ENCODE results near the gene TMEM218.

TMEM218 gene

GRCh38 chr11:125075900-125076317, 35.5 kb downstream of the TMEM218 start:
- Histone ChIP-seq H2AK5ac (ENCODE audit: low read length) (no peak overlapping the region), H3K4ac (ENCODE audit: low read depth, low read length) (no peak overlapping the region), H4K12ac (ENCODE audit: low read depth, low read length) (no peak overlapping the region), H2BK120ac (ENCODE audit: insufficient read depth, low read length, poor library complexity) (no peak overlapping the region), H3K18ac (ENCODE audit: low read length) (no peak overlapping the region), H3K4me2 (ENCODE audit: low read length) (no peak overlapping the region), H3K4me3 (ENCODE audit: low read depth, low read length) (no peak overlapping the region), H3K9ac (ENCODE audit: low read length) (no peak overlapping the region), H3K36me3 (ENCODE audit: control insufficient read depth in 1 of 2, insufficient read depth in 2 of 2, low read length in 2 of 2) (no peaks in the 10 kb centered on the region), H2AFZ (ENCODE audit: insufficient read depth, low read length, poor library complexity) (no peak overlapping the region), H3K27ac (ENCODE audit: low read depth, low read length) (no peak overlapping the region), H3K14ac (ENCODE audit: low read length) (no peak overlapping the region), H3K79me2 (ENCODE audit: control insufficient read depth, insufficient read depth, low read length, poor library complexity) (no peaks in the 10 kb centered on the region), H4K8ac (ENCODE audit: low read depth, low read length) (no peak overlapping the region), H2BK5ac (ENCODE audit: low read depth, low read length, poor library complexity) (no peak overlapping the region), H3K23ac (ENCODE audit: low read length) (no peak overlapping the region), H3K9me3 (ENCODE audit: insufficient read depth, low read depth, low read length) (no peaks in the 10 kb centered on the region), H4K91ac (ENCODE audit: low read depth, low read length) (no peak overlapping the region), H3K79me1 (ENCODE audit: low read length) (no peaks in the 10 kb centered on the region), H3K4me1 (ENCODE audit: control insufficient read depth in 1 of 2, insufficient read depth in 2 of 2, low read length in 2 of 2) (peaks cover 8% of the 10 kb centered on the region in 2 experiments), H2BK12ac (ENCODE audit: low read length) (no peak overlapping the region), H3K27me3 (ENCODE audit: insufficient read depth, low read length) (no peaks in the 10 kb centered on the region)
- WGBS (ENCODE audit: extremely low coverage, insufficient coverage, insufficient read length): no CpG with 5 or more reads among the region's 11 CpGs
- no peak for DNase-seq

GRCh38 chr11:125075242-125075625, 36.2 kb downstream of the TMEM218 start:
- Histone ChIP-seq H3K4me1 (ENCODE audit: control insufficient read depth in 1 of 2, insufficient read depth in 2 of 2, low read length in 2 of 2) (peaks cover 8 to 12% of the 10 kb centered on the region in 2 experiments), H3K79me1 (ENCODE audit: low read length) (no peaks in the 10 kb centered on the region), H2BK5ac (ENCODE audit: low read depth, low read length, poor library complexity) (no peak overlapping the region), H4K91ac (ENCODE audit: low read depth, low read length) (no peak overlapping the region), H3K79me2 (ENCODE audit: control insufficient read depth, insufficient read depth, low read length, poor library complexity) (no peaks in the 10 kb centered on the region), H3K18ac (ENCODE audit: low read length) (no peak overlapping the region), H2BK120ac (ENCODE audit: insufficient read depth, low read length, poor library complexity) (no peak overlapping the region), H3K4me2 (ENCODE audit: low read length) (no peak overlapping the region), H3K23ac (ENCODE audit: low read length) (no peak overlapping the region), H2AFZ (ENCODE audit: insufficient read depth, low read length, poor library complexity) (no peak overlapping the region), H3K4ac (ENCODE audit: low read depth, low read length) (no peak overlapping the region), H3K4me3 (ENCODE audit: low read depth, low read length) (no peak overlapping the region), H3K9me3 (ENCODE audit: insufficient read depth, low read depth, low read length) (no peaks in the 10 kb centered on the region), H3K27ac (ENCODE audit: low read depth, low read length) (no peak overlapping the region), H2BK12ac (ENCODE audit: low read length) (no peak overlapping the region), H4K12ac (ENCODE audit: low read depth, low read length) (no peak overlapping the region), H3K9ac (ENCODE audit: low read length) (no peak overlapping the region), H3K14ac (ENCODE audit: low read length) (no peak overlapping the region), H4K8ac (ENCODE audit: low read depth, low read length) (no peak overlapping the region), H2AK5ac (ENCODE audit: low read length) (no peak overlapping the region), H3K36me3 (ENCODE audit: control insufficient read depth in 1 of 2, insufficient read depth in 2 of 2, low read length in 2 of 2) (no peaks in the 10 kb centered on the region), H3K27me3 (ENCODE audit: insufficient read depth, low read length) (no peaks in the 10 kb centered on the region)
- no peak for DNase-seq
- no CpG with 5 or more reads among the region's 7 CpGs for WGBS (ENCODE audit: extremely low coverage, insufficient coverage, insufficient read length)

- no peaks in the 10 kb centered on the region for H3K79me2 ChIP-seq (ENCODE audit: control insufficient read depth, insufficient read depth, low read length, poor library complexity)
- no peaks in the 10 kb centered on the region for H3K36me3 ChIP-seq (ENCODE audit: control insufficient read depth in 1 of 2, insufficient read depth in 2 of 2, low read length in 2 of 2)
- H3K4ac ChIP-seq (ENCODE audit: low read depth, low read length): no peak overlapping the region
- no peaks in the 10 kb centered on the region for H3K9me3 ChIP-seq (ENCODE audit: insufficient read depth, low read depth, low read length)
- H3K4me1 ChIP-seq (ENCODE audit: control insufficient read depth in 1 of 2, insufficient read depth in 2 of 2, low read length in 2 of 2): peaks cover 8 to 14% of the 10 kb centered on the region in 2 experiments
- no peak overlapping the region for H3K14ac ChIP-seq (ENCODE audit: low read length)
- H2BK12ac ChIP-seq (ENCODE audit: low read length): no peak overlapping the region
- H3K4me2 ChIP-seq (ENCODE audit: low read length): no peak overlapping the region
- no peak overlapping the region for H4K12ac ChIP-seq (ENCODE audit: low read depth, low read length)
- no peak overlapping the region for H3K9ac ChIP-seq (ENCODE audit: low read length)
- no peak overlapping the region for H3K27ac ChIP-seq (ENCODE audit: low read depth, low read length)
- no peaks in the 10 kb centered on the region for H3K79me1 ChIP-seq (ENCODE audit: low read length)
- no peak overlapping the region for H2AK5ac ChIP-seq (ENCODE audit: low read length)
- DNase-seq: no peak
- no peak overlapping the region for H3K18ac ChIP-seq (ENCODE audit: low read length)
- H4K91ac ChIP-seq (ENCODE audit: low read depth, low read length): no peak overlapping the region
- H3K27me3 ChIP-seq (ENCODE audit: insufficient read depth, low read length): no peaks in the 10 kb centered on the region
- no peak overlapping the region for H2BK120ac ChIP-seq (ENCODE audit: insufficient read depth, low read length, poor library complexity)
- no peak overlapping the region for H3K23ac ChIP-seq (ENCODE audit: low read length)
- H2AFZ ChIP-seq (ENCODE audit: insufficient read depth, low read length, poor library complexity): no peak overlapping the region
- H2BK5ac ChIP-seq (ENCODE audit: low read depth, low read length, poor library complexity): no peak overlapping the region
- no CpG with 5 or more reads among the region's 11 CpGs for WGBS (ENCODE audit: extremely low coverage, insufficient coverage, insufficient read length)
- no peak overlapping the region for H4K8ac ChIP-seq (ENCODE audit: low read depth, low read length)
- H3K4me3 ChIP-seq (ENCODE audit: low read depth, low read length): no peak overlapping the region
Observed at GRCh38 chr11:125074511-125075241, 36.8 kb downstream of the TMEM218 start.

GRCh38 chr11:125073616-125074483, 37.6 kb downstream of the TMEM218 start:
- H4K12ac ChIP-seq (ENCODE audit: low read depth, low read length): no peak overlapping the region
- H3K23ac ChIP-seq (ENCODE audit: low read length): no peak overlapping the region
- H2BK120ac ChIP-seq (ENCODE audit: insufficient read depth, low read length, poor library complexity): no peak overlapping the region
- no peaks in the 10 kb centered on the region for H3K79me1 ChIP-seq (ENCODE audit: low read length)
- H3K4me2 ChIP-seq (ENCODE audit: low read length): no peak overlapping the region
- H3K9ac ChIP-seq (ENCODE audit: low read length): no peak overlapping the region
- no peak overlapping the region for H2BK5ac ChIP-seq (ENCODE audit: low read depth, low read length, poor library complexity)
- no peak overlapping the region for H4K8ac ChIP-seq (ENCODE audit: low read depth, low read length)
- no peak overlapping the region for H3K27ac ChIP-seq (ENCODE audit: low read depth, low read length)
- H3K14ac ChIP-seq (ENCODE audit: low read length): no peak overlapping the region
- no peak overlapping the region for H2AFZ ChIP-seq (ENCODE audit: insufficient read depth, low read length, poor library complexity)
- no peak for DNase-seq
- no peak overlapping the region for H4K91ac ChIP-seq (ENCODE audit: low read depth, low read length)
- no peak overlapping the region for H2BK12ac ChIP-seq (ENCODE audit: low read length)
- H3K27me3 ChIP-seq (ENCODE audit: insufficient read depth, low read length): no peaks in the 10 kb centered on the region
- H2AK5ac ChIP-seq (ENCODE audit: low read length): no peak overlapping the region
- no peaks in the 10 kb centered on the region for H3K36me3 ChIP-seq (ENCODE audit: control insufficient read depth in 1 of 2, insufficient read depth in 2 of 2, low read length in 2 of 2)
- H3K4ac ChIP-seq (ENCODE audit: low read depth, low read length): no peak overlapping the region
- no peaks in the 10 kb centered on the region for H3K9me3 ChIP-seq (ENCODE audit: insufficient read depth, low read depth, low read length)
- H3K4me1 ChIP-seq (ENCODE audit: control insufficient read depth in 1 of 2, insufficient read depth in 2 of 2, low read length in 2 of 2): peaks cover 3 to 8% of the 10 kb centered on the region in 2 experiments
- no peaks in the 10 kb centered on the region for H3K79me2 ChIP-seq (ENCODE audit: control insufficient read depth, insufficient read depth, low read length, poor library complexity)
- no peak overlapping the region for H3K18ac ChIP-seq (ENCODE audit: low read length)
- no peak overlapping the region for H3K4me3 ChIP-seq (ENCODE audit: low read depth, low read length)
- WGBS (ENCODE audit: extremely low coverage, insufficient coverage, insufficient read length): no CpG with 5 or more reads among the region's 19 CpGs

Measured in trophoblast cell (in vitro differentiated cells and primary cell).